Renal pelvis (tissue), 4 donors: Measurements from ENCODE around the gene GUCY2D. TPM values are rescaled to one million over a fixed set of nuclear protein-coding genes. Genes with fewer than 3 reads are reported as not detected.
"Not testable (repeated sequence)": the region's sequence is repeated elsewhere in the genome, so short reads cannot be mapped to it uniquely, and the experiment has no call there.

ENCODE experiments used
- DNase-seq: peaks from one replicate; pipeline ENCODE4 v3.0.0-alpha.2; 2013
- polyA plus RNA-seq, 3 donors: library from polyadenylated mRNA; unstranded; fragments of 120-200 nt; gene quantifications; one replicate each; pipeline ENCODE4 v1.2.1, GENCODE V29; 2013; ENCODE audit not compliant: insufficient read length in 3 of 3

The GUCY2D gene
- polyA plus RNA-seq, 3 donors, result 0.22 to 0.87 (median 0.40) TPM

- DNase-seq, result peak; percentile 42
Observed at GRCh38 chr17:8015957-8016631, 13.7 kb downstream of the GUCY2D start.

- peak; percentile 45 for DNase-seq
Observed at GRCh38 chr17:8016632-8017424, 14.4 kb downstream of the GUCY2D start.

GRCh38 chr17:8018436-8018835, 16.0 kb downstream of the GUCY2D start:
- DNase-seq, result no peak

- no peak for DNase-seq
Observed at GRCh38 chr17:8019166-8019565, 16.8 kb downstream of the GUCY2D start.

- DNase-seq, result no peak
Observed at GRCh38 chr17:8019665-8020650, 17.5 kb downstream of the GUCY2D start.

- no peak for DNase-seq
Observed at GRCh38 chr17:8020776-8021564, 18.6 kb downstream of the GUCY2D start.

- no peak for DNase-seq
Observed at GRCh38 chr17:8021565-8022359, 19.3 kb downstream of the GUCY2D start.

DNA sequence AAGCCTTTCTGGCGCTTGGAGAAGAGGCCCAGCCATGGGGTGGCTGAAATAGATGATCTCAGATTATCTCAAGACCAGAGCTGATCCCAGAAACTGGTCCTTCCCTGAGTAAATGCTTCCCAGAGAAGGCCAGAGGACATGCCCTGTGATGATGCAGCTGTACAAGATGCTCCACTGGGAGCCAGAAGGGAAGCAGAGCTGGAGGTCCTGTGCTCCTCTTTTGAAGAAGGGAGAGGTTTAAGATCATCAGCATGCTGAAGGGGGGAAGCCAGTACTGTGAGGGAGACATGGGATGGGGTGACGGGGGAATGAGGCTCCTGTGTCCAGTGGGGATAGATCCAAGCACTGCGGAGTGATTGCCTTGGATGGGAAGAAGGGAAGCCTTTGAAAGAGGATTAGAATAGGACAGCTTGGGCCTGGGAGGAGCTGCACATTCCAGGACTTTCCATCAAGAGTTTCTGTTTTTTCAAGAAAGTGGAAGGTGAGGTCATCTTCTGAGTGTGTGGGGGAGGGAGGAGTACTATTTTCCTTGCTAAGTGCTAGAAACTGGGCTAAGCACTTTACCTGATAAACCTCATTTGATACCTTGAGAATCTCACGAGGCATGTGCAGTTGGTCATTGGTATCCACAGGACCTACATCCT, 20.1 kb downstream of the GUCY2D start:
- DNase-seq, result no peak

DNA sequence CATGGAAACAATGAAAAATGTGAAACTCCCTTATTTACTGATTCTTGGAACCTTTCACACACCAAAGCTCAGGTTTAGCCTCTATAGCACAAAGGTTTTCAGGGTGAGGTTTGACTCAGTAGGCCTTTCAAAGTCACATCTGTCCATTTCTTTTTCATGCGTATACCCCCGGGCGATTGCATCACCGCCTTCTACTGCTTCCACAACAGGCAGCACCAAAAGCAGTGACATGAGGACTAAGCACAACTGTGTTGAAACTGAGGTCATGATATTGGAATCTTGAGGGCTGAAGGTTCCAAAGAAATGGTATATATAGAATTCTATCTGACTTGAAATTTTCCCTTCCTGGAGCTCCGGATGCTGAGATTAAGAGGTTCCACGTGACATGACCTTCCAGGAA, 21.7 kb downstream of the GUCY2D start:
- not testable (repeated sequence) for DNase-seq

DNA sequence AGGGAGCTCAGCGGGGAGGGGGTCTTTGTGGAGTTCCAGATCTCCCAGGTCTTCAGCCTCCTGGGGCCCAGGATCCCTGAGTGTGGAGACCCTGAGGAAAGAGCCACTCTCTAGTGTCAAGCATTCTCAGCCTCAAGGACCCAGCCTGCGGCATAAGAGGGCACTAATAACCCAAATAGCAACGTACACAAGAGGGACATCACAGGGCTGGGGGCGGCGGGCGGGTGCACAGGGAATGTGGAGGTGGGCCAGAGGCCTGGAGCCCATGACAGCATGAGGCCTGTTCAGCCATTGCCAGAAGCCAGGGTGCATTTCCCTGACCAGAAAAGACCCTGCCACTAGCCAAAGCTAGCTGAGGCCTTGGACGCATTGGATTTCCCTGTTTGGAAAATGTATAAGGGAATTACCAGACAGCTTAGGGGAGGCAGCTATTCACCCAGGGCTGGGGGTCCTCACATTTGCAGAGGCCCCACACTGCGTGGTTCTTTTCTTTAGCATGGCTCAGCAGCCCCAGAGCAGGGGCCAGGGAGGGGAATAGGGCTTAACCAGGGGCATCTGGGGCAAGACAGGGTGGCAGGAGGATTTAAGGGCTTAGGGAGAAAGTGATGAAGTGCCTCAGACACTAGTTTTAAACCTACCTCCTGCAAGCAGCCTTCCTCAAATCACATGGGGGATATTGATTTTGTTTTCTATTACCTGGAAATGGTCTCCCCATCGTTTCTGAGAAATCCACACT, 22.9 kb downstream of the GUCY2D start:
- no peak for DNase-seq

GRCh38 chr17:8029121-8029520, 26.7 kb downstream of the GUCY2D start:
- DNase-seq, result no peak

GRCh38 chr17:8031261-8031661, 28.8 kb downstream of the GUCY2D start:
- DNase-seq, result no peak

- DNase-seq, result no peak
Observed at GRCh38 chr17:8031950-8032349, 29.5 kb downstream of the GUCY2D start.

DNA sequence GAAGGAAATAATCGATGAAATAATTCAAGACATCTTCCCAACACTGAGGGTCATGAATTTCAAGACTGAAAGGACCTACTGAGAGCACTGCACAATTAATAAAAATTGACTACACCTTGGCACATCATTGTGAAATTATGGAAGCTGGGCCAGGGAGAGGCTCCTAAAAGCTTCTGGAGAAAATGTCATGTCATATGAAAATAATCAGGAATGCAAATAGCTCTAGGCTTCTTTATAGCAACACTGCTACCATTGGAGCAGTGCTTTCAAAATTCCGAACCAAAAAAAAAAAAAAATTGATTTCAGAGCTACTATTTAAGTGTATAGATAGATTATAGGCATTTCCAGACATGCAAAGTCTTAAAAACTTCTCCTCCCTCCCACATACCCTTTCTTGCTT, 30.0 kb downstream of the GUCY2D start:
- no peak for DNase-seq

DNA sequence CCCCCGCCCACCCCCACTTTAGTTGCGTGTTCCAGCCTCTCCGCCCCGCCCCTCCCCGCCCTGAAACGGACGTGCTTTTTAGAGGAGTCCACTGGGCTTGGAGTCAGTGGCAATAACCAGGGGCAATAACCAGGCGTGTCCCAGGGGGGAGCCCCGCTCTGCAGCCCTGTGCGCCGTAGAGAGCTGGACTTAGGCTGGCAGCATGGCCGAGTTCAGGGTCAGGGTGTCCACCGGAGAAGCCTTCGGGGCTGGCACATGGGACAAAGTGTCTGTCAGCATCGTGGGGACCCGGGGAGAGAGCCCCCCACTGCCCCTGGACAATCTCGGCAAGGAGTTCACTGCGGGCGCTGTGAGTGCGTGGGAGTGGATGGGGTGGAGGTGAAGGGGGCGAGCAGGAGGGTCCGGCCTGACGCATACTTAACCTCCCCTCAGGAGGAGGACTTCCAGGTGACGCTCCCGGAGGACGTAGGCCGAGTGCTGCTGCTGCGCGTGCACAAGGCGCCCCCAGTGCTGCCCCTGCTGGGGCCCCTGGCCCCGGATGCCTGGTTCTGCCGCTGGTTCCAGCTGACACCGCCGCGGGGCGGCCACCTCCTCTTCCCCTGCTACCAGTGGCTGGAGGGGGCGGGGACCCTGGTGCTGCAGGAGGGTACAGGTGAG, 36.7 kb downstream of the GUCY2D start, which contains the start of gene ALOX15B:
Gene ALOX15B, plus strand, starts transcription at position 106 of the 657 bp plus-strand sequence. Its CDS starts 97 bp downstream, at position 203.
- DNase-seq, result no peak

- no peak for DNase-seq
Observed at GRCh38 chr17:8039611-8040168, 37.3 kb downstream of the GUCY2D start.

DNA sequence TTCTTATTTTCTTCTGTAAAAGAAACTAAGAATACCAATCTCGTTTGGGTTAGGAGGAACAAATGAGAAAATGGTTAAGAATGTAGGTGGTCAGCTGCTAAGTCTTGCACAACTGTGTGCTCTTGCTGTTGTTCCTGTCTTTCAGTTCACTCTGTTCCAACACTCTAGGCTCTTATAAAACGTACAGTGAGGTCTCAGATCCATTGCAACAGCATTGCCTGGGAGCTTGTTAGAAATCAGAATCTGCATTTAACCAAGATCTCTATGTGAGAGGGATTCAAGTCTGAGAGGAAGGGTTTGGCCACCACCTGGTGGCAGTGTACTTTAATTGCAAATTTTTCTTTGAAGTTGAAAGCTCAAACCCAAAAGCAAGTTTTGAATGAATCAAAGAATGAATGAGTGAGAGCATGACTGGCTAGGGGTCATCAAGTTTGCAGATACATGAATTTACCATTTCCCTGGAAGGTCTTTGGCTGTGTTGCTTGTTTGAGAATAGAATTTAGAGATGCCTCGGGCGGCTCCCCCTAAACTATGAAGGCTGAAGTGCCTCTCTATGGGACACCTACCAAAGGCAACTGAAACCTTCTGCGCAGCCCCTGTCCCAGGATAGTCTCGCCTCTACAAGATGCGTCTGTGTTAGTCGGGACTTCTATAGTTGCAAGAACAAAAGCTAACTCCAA, 39.0 kb downstream of the GUCY2D start:
- no peak for DNase-seq

GRCh38 chr17:8041979-8042378, 39.6 kb downstream of the GUCY2D start:
- no peak for DNase-seq
